Measurements from ENCODE around the gene ELP4. TPM values are rescaled to one million over a fixed set of nuclear protein-coding genes. Genes with fewer than 3 reads are reported as not detected.
"Not testable (repeated sequence)": the region's sequence is repeated elsewhere in the genome, so short reads cannot be mapped to it uniquely, and the experiment has no call there.

The ELP4 gene
- total and polyA plus RNA-seq, 2 experiments from 2014 or later: 28.2 to 38.3 TPM

GRCh38 chr11:31492320-31492913, 17.1 kb upstream of the ELP4 start (continued):
- no peak for TF ChIP-seq ZNF462 (CRISPR knock-in tag; IDR thresholded peaks at IDR 0.05)
- no peak for TF ChIP-seq EZH2phosphoT487 (IDR thresholded peaks at IDR 0.05; ENCODE audit: unreplicated experiment)
- TF ChIP-seq JUNB (IDR thresholded peaks at IDR 0.05; ENCODE audit: unreplicated experiment): no peak

GRCh38 chr11:31493235-31493634, 16.3 kb upstream of the ELP4 start:
- Histone ChIP-seq H3K27me3 (ENCODE audit: insufficient read depth) (no peaks in the 10 kb centered on the region), H3F3A (replicated peaks; ENCODE audit: low read depth) (no peaks in the 10 kb centered on the region), H3K27ac (ENCODE audit: low read depth) (no peak overlapping the region), H2AFZ (no peak overlapping the region), H3K9me2 (ENCODE audit: insufficient read depth) (no peaks in the 10 kb centered on the region), H3K4me2 (no peak overlapping the region), H4K20me1 (replicated peaks; ENCODE audit: insufficient read depth) (peaks cover 16% of the 10 kb centered on the region), H3K4me1 (ENCODE audit: insufficient read depth) (peaks cover 18% of the 10 kb centered on the region), H3K4me3 (no peak overlapping the region), H3K36me3 (ENCODE audit: insufficient read depth) (peaks cover 5% of the 10 kb centered on the region; the same call in 1 of the 2 replicates), H3K79me2 (replicated peaks; ENCODE audit: insufficient read depth) (peaks cover 95% of the 10 kb centered on the region)
- DNase-seq (ENCODE audit: low spot score) (no peak), ATAC-seq (no peak)
- Mint-ChIP-seq H3K36me3 (ENCODE audit: low read depth) (peaks cover 41% of the 10 kb centered on the region), H3K27me3 (ENCODE audit: insufficient read depth, low read depth, poor library complexity) (peaks cover 1% of the 10 kb centered on the region), H3K4me1 (peaks cover 14% of the 10 kb centered on the region), H3K27ac (no peak overlapping the region), H3K9me3 (peaks cover 26% of the 10 kb centered on the region), H3K4me3 (no peak overlapping the region)
- TF ChIP-seq POLR2AphosphoS5 (IDR thresholded peaks at IDR 0.05; ENCODE audit: low read depth) (no peak), JUNB (IDR thresholded peaks at IDR 0.05; ENCODE audit: unreplicated experiment) (no peak)

GRCh38 chr11:31493762-31494161, 15.8 kb upstream of the ELP4 start:
- H3K27ac ChIP-seq (ENCODE audit: low read depth); H2AFZ ChIP-seq; H3K4me2 ChIP-seq; H3K36me3 ChIP-seq (ENCODE audit: insufficient read depth); H3K27me3 Mint-ChIP-seq (ENCODE audit: insufficient read depth, low read depth, poor library complexity); H3K27me3 ChIP-seq (ENCODE audit: insufficient read depth); H3K4me3 ChIP-seq; DNase-seq (ENCODE audit: low spot score); H3K4me3 Mint-ChIP-seq; H3F3A ChIP-seq (replicated peaks; ENCODE audit: low read depth); H3K9me2 ChIP-seq (ENCODE audit: insufficient read depth); H3K27ac Mint-ChIP-seq; ATAC-seq: not testable (repeated sequence)
- Mint-ChIP-seq H3K4me1 (peaks cover 14% of the 10 kb centered on the region), H3K36me3 (ENCODE audit: low read depth) (peaks cover 41% of the 10 kb centered on the region), H3K9me3 (peaks cover 26% of the 10 kb centered on the region)
- Histone ChIP-seq H4K20me1 (replicated peaks; ENCODE audit: insufficient read depth) (peaks cover 16% of the 10 kb centered on the region), H3K79me2 (replicated peaks; ENCODE audit: insufficient read depth) (peaks cover 97% of the 10 kb centered on the region), H3K4me1 (ENCODE audit: insufficient read depth) (peaks cover 18% of the 10 kb centered on the region)
